ENCODE data around the gene MRGPRD. TPM values are rescaled to one million over a fixed set of nuclear protein-coding genes. Genes with fewer than 3 reads are reported as not detected.

Gene MRGPRD
- total RNA-seq, 1 donor = not detected

- no peak overlapping the region for H2AFZ ChIP-seq (ENCODE audit: low read length)
- TF ChIP-seq, protein P1, sequence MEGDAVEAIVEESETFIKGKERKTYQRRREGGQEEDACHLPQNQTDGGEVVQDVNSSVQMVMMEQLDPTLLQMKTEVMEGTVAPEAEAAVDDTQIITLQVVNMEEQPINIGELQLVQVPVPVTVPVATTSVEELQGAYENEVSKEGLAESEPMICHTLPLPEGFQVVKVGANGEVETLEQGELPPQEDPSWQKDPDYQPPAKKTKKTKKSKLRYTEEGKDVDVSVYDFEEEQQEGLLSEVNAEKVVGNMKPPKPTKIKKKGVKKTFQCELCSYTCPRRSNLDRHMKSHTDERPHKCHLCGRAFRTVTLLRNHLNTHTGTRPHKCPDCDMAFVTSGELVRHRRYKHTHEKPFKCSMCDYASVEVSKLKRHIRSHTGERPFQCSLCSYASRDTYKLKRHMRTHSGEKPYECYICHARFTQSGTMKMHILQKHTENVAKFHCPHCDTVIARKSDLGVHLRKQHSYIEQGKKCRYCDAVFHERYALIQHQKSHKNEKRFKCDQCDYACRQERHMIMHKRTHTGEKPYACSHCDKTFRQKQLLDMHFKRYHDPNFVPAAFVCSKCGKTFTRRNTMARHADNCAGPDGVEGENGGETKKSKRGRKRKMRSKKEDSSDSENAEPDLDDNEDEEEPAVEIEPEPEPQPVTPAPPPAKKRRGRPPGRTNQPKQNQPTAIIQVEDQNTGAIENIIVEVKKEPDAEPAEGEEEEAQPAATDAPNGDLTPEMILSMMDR (IDR thresholded peaks at IDR 0.05; ENCODE audit: extremely low read depth, low read depth, low read length) = no peak
- peaks cover 28% of the 10 kb centered on the region for H3K4me1 ChIP-seq (ENCODE audit: insufficient read depth, low read length)
These were observed 17.2 kb upstream of the MRGPRD start for GRCh38 chr11:68997995-68998348.

DNA sequence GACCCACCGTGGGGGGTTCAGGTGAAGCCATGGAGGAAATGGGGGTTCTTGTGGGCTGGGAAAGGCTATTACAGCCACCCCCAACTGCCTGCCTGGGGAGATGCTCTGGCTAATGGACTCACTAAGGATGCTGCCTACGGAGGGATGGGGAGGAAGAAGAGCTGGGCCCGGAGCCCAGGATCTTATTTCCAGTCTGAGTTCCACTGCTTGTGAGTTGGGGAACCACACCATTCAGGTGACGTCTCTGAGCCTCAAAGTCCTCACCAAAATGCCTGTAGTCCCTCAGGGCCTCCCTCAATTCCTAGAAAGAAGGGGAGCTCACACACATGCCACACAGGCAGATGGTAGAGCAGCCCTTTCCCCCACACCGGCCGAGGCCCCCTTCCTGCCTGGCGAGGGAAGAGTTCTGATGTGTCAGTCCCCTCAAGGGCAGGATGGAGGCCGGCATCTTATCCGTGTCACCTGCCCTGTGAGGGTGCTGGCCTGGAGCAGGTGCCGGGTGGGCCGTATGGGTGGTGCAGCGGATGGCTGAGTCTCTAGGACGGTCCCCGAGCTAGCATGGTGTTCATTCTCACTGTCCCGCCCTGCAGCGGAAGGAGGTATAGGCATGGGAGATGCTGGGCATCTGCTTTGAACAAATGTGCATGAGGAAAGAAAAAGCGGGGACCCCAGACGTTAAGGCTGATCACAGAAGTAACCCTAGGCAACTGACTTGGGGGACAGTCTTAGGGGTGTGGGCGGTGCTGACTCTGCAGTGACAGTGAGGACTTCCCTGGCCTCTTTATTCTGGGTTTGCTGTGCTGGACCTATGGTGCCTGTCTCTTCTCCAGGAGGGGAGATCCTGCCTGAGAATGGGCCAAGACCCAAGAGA is 16.6 kb upstream of the MRGPRD start:
- H3K9me3 ChIP-seq (ENCODE audit: low read depth, low read length) = no peaks in the 10 kb centered on the region
- no peak overlapping the region for H3K4me3 ChIP-seq (ENCODE audit: insufficient read depth, low read length)
- DNase-seq (ENCODE audit: insufficient read length, low spot score, missing footprints) = peak; percentile 51
- H3K27ac ChIP-seq (ENCODE audit: low read depth, low read length) = no peak overlapping the region
- TF ChIP-seq, protein P1 (IDR thresholded peaks at IDR 0.05; ENCODE audit: extremely low read depth, low read depth, low read length) = no peak
- no peaks in the 10 kb centered on the region for H3K79me2 ChIP-seq (ENCODE audit: insufficient read depth, low read length)
- peaks cover 28% of the 10 kb centered on the region for H3K4me1 ChIP-seq (ENCODE audit: insufficient read depth, low read length)
- H3K36me3 ChIP-seq (ENCODE audit: insufficient read depth, low read length) = no peaks in the 10 kb centered on the region
- H4K20me1 ChIP-seq (ENCODE audit: insufficient read depth, low read length) = no peaks in the 10 kb centered on the region
- no peak overlapping the region for H2AFZ ChIP-seq (ENCODE audit: low read length)
- peaks cover 15% of the 10 kb centered on the region for H3K27me3 ChIP-seq (ENCODE audit: insufficient read depth, low read length)
- no peak overlapping the region for H3K4me2 ChIP-seq (ENCODE audit: insufficient read depth, low read length)

More at GRCh38 chr11:68997995-68998348, 17.2 kb upstream of the MRGPRD start:
- no peaks in the 10 kb centered on the region for H4K20me1 ChIP-seq (ENCODE audit: insufficient read depth, low read length)
- no peak overlapping the region for H3K27ac ChIP-seq (ENCODE audit: low read depth, low read length)
- H3K36me3 ChIP-seq (ENCODE audit: insufficient read depth, low read length) = no peaks in the 10 kb centered on the region
- no peak overlapping the region for H3K4me3 ChIP-seq (ENCODE audit: insufficient read depth, low read length)
- H3K79me2 ChIP-seq (ENCODE audit: insufficient read depth, low read length) = no peaks in the 10 kb centered on the region
- no peak overlapping the region for H3K4me2 ChIP-seq (ENCODE audit: insufficient read depth, low read length)
- no peaks in the 10 kb centered on the region for H3K9me3 ChIP-seq (ENCODE audit: low read depth, low read length)
- peaks cover 10% of the 10 kb centered on the region for H3K27me3 ChIP-seq (ENCODE audit: insufficient read depth, low read length)
- no peak for DNase-seq (ENCODE audit: insufficient read length, low spot score, missing footprints)

GRCh38 chr11:68996376-68997123 is 15.8 kb upstream of the MRGPRD start:
- H3K79me2 ChIP-seq (ENCODE audit: insufficient read depth, low read length) = no peaks in the 10 kb centered on the region
- peaks cover 28% of the 10 kb centered on the region for H3K4me1 ChIP-seq (ENCODE audit: insufficient read depth, low read length)
- TF ChIP-seq, protein P1 (IDR thresholded peaks at IDR 0.05; ENCODE audit: extremely low read depth, low read depth, low read length) = no peak
- peaks cover 19% of the 10 kb centered on the region for H3K27me3 ChIP-seq (ENCODE audit: insufficient read depth, low read length)
- H3K36me3 ChIP-seq (ENCODE audit: insufficient read depth, low read length) = no peaks in the 10 kb centered on the region
- peak; percentile 41 for DNase-seq (ENCODE audit: insufficient read length, low spot score, missing footprints)
- H3K9me3 ChIP-seq (ENCODE audit: low read depth, low read length) = no peaks in the 10 kb centered on the region
- H4K20me1 ChIP-seq (ENCODE audit: insufficient read depth, low read length) = no peaks in the 10 kb centered on the region
- H3K27ac ChIP-seq (ENCODE audit: low read depth, low read length) = no peak overlapping the region
- no peak overlapping the region for H2AFZ ChIP-seq (ENCODE audit: low read length)
- H3K4me2 ChIP-seq (ENCODE audit: insufficient read depth, low read length) = no peak overlapping the region
- H3K4me3 ChIP-seq (ENCODE audit: insufficient read depth, low read length) = no peak overlapping the region

DNA sequence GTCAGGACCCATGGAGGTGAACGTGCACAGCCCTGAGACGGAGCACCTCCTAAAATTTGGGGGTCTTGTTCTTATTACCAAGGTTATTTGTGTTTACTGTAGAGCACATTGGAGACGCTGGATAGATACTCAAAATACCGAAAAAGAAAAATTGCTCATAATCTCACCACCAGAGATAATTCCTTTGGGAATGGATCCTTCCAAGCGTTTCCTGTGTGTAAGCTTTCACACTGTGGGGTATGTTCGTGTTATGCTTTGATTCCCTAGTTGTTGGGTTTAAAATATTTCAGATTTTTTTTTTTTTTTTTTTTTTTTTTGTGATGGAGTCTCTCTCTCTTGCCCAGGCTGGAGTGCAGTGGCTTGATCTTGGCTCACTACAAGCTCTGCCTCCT is 14.1 kb upstream of the MRGPRD start:
- H3K36me3 ChIP-seq (ENCODE audit: insufficient read depth, low read length) = no peaks in the 10 kb centered on the region
- DNase-seq (ENCODE audit: insufficient read length, low spot score, missing footprints) = peak; percentile 88
- H3K4me2 ChIP-seq (ENCODE audit: insufficient read depth, low read length) = peak overlapping the region; percentile 50
- peaks cover 21% of the 10 kb centered on the region for H3K27me3 ChIP-seq (ENCODE audit: insufficient read depth, low read length)
- H4K20me1 ChIP-seq (ENCODE audit: insufficient read depth, low read length) = no peaks in the 10 kb centered on the region
- TF ChIP-seq, protein P1 (IDR thresholded peaks at IDR 0.05; ENCODE audit: extremely low read depth, low read depth, low read length) = no peak
- H3K4me3 ChIP-seq (ENCODE audit: insufficient read depth, low read length) = peak overlapping the region; percentile 28
- H3K4me1 ChIP-seq (ENCODE audit: insufficient read depth, low read length) = peaks cover 13% of the 10 kb centered on the region
- no peaks in the 10 kb centered on the region for H3K9me3 ChIP-seq (ENCODE audit: low read depth, low read length)
- H3K79me2 ChIP-seq (ENCODE audit: insufficient read depth, low read length) = no peaks in the 10 kb centered on the region
- no peak overlapping the region for H3K27ac ChIP-seq (ENCODE audit: low read depth, low read length)
- no peak overlapping the region for H2AFZ ChIP-seq (ENCODE audit: low read length)
